GM18505 (cell line): ENCODE results near the gene GFOD1.
A peak's percentile ranks its signal among the peaks of the same experiment; 100 is the strongest.

Source experiments
- ATAC-seq: cut with Tn5 transposase; IDR thresholded peaks from one replicate; pipeline ENCODE4 v1.9.1; 2021; ENCODE audit not compliant: unreplicated experiment
- POLR2A ChIP-seq: IDR thresholded peaks from 4 replicates; pipeline ENCODE4 v1.6.1; 2011; ENCODE audit warnings: borderline replicate concordance; ENCODE audit not compliant: insufficient read depth, insufficient read length; ENCODE audit errors: extremely low read depth

GFOD1 gene, protein sequence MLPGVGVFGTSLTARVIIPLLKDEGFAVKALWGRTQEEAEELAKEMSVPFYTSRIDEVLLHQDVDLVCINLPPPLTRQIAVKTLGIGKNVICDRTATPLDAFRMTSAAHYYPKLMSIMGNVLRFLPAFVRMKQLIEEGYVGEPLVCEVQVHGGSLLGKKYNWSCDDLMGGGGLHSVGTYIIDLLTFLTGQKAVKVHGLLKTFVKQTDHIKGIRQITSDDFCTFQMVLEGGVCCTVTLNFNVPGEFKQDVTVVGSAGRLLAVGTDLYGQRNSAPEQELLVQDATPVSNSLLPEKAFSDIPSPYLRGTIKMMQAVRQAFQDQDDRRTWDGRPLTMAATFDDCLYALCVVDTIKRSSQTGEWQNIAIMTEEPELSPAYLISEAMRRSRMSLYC

DNA sequence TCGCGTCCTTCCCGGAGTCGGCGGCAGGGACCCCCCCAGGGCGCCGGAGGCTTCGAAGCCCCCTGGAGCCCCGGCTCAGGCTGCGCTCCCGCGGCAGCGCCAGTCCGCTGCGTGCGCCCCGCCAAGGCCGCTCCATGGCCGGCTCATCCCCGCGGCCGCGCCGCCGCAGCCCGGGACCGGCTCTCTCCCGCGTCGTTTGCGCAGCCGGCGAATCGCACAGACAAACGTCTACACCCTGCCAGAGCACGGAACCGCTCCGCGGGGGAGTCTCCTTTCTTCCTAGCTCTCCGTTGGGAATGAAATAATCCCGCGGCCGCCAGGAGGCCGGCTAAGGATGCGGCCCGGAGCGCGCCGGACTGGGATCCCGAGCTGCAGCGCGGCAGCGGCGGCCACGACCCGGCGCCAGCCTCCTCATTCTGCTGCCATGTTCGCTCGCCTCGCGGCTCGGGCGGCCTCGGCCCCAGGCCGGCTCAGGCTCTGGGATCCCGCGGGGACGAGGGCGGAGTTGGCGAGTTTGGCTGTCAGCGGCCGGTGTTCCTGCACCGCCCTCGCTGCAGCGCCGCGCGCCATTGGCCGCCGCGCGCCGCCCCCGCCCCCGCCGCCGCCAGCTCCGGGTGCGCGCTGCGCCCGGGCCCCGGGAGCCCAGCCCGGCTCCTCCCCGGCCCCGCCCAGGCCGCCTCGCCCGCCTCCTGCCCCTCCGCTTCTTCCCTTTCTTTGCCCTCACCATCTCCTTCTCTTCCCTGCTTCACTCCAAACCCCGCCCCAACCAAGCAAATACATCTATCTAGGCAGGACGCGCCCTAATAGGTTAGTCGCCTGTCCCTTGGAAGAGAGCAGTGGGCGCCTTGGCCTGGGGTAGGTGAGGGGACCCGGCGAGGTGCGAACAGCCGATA is at the start of gene GFOD1:
TSS of gene GFOD1 (minus strand) at position 479 of the 893 bp plus-strand sequence. CDS start 710 bp downstream, outside the sequence.
- peak; percentile 86 for TF ChIP-seq POLR2A
- ATAC-seq, result peak; percentile 73

DNA sequence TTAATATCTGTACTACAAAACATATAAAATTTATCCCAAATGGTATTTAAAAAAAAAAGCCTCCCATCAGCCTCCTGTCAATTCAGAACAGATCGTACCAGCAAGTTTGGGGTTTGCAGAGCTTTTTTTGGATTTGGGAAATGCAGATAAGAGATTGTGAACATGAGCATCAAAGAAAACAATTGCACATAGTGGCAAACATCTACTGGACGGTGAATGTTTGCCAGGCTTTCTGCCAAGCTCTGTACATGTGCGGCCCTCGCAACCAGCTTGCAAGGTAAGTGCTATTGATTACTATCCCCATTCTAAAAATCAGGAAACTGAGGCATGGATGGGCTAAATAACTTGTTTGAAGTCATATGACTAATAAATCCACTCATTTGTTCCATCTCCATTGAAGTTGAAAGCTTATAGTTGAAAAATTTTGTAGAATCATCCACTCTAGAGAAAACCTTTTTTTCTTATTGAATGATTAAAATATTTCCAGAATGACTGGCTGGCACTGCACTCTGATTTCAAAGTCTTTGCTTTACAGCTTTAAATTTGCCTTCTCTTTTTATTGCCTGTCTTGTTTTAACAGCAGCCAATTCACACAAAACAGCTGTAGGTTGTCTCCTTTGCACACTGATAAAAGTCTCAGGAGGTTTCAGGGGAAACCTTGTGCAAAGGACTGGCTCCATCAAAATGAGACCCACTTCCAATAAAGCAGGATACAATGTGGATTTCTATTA is 49.6 kb upstream of the GFOD1 start:
- TF ChIP-seq POLR2A, result no peak
- no peak for ATAC-seq

DNA sequence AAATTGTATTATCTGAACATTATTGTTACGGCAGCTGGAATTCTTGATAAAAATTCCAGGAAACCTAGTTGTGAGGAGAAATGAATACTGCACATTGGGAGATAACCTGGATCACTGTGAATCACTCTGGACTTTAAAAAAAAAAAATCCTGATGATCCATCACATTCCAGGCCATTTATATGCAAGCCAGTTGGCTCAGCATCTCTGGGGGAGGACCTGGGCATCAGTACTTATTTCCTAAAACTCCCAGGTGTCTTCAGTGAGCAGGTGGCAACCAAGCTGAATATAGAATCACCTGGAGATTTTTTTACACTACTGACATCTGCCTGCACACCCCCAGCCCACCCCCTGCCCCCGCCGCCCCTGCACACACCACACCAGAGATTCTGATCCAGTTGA is 47.9 kb upstream of the GFOD1 start:
- ATAC-seq, result no peak
- no peak for TF ChIP-seq POLR2A

DNA sequence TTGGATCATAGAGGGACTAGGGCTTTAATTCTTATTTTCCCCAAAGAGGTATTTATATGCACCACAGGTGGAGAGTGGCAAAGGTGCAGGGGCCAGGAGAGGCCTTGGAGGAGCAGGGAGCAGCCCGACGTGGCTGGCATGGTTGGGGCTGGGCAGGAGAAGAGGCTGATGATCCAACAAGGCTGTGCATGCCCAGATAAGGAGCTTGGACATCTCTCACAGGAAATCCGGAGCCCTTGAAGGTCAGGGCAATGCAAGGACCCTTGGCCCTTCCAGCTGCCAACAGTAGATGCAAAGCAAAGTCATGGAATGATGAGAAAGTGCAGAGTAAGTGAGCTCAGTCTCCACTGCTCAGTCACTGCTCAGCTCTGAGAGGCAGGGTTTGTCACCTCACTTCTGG is 47.1 kb upstream of the GFOD1 start:
- ATAC-seq, result no peak
- no peak for TF ChIP-seq POLR2A

DNA sequence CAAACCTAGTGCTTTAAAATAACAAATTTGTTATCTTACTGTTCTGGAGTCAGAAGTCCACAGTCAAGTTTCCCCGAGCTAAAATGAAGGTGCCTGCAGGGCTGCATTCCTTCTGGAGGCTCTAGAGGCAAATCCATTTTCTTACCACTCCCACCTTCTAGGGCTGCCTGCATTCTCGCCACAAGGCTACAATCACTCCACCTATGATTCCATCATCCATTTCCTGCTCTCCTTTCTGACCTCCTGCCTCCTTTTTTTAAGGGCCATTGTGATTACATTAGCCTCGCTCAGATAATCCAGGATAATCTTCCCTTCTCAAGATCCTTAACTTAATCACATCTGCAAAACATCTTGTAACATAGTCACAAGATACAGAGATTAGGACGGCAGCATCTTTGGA is 44.6 kb upstream of the GFOD1 start:
- ATAC-seq, result no peak
- no peak for TF ChIP-seq POLR2A

DNA sequence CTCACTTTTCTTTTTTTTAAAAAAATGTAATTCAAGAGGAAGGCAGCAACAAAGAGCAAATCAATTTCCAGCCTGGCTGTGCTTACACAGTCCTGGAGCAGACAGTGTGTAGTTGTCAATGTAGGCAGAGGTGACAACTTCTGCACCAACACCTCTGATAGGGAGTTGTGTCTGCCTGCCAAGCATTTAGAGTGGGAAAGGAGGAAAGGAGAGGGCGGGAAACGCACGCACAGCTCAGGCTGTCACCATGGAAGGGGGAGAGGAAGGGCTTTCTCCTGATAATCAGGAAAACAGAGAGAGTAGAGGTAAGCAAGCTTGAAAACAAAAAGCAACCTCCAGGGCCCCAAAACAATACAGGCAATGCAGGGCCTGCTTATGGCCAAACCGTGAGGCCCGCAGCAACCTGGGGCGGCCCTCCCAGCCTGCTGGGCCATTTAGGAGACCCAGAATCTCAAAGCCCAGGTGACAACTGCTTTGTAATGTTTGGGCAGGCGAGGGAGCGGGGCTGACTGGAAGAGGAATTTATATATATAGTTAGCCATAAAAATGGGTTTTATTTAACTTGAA is 41.5 kb upstream of the GFOD1 start:
- no peak for ATAC-seq
- TF ChIP-seq POLR2A, result no peak

DNA sequence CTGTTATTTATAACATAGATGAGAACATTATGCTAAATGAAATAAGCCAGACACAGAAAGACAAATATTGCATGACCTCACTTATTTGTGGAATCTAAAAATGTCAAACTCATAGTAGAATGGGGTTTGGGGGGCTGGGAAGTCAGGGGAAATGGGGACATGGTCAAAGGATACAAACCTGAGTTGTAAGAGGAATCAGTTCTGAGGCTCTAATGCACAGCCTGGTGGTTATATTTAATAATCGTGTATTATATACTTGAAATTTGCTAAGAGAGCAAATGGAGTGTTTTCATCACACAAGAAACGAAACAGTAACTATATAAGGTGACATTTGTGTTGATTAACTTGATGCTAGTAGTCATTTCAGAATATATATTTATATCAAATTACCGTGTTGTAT is 40.8 kb upstream of the GFOD1 start:
- no peak for ATAC-seq
- TF ChIP-seq POLR2A, result no peak

DNA sequence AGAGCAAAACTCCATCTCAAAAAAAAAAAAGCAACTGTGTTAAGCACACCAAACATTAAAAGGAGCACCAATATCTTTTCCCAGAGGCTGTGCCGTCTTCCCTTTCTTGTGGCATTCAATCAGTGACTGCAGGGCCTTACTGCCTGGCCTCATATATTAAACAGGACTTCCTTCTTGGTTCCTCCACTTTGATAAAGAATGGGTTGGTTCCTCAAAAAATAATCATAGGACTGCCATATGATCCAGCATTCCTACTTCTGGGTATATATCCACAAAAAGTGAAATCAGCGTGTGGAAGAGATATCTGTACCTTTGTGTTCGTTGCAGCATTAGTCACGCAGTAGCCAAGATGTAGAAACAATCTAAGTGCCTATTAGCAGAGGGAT is 40.3 kb upstream of the GFOD1 start:
- no peak for TF ChIP-seq POLR2A
- no peak for ATAC-seq

DNA sequence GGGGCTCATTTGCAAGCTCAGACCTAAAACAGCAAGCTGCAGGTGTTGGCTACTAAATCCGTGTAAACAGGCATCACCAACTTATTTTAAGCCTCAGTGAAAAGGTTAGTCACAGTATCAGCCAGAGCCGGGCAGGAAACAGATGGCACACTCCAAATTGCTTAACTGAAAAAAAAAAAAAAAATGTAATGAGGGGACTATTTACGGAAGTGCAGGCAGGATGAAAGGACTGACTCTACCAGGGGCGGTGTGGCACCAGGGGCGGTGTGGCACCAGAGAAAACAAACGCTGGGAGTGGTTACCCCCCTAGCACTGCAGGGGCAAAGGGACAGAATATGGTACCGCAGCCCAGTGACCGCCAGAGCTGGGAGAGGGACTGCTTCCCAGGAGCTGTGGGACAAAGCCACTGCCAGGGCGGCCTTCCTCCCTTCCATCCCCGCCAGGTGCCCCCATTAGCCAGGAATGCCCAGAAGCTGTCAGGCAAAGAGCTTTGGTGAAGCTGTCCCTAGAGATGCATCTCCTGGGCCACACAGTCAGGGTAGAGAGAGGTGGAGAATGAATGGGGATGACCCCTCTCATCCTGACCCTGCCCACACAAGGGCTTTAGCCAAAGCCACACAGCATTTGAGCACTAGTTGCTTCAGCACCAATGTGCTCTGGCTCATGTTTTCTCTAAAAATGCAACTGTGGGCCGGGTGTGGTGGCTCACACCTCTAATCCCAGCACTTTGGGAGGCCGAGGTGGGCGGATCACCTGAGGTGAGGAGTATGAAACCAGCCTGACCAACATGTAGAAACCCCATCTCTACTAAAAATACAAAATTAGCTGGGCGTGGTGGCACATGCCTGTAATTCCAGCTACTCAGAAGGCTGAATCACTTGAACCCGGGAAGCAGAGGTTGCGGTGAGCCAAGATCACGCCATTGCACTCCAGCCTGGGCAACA is 39.6 kb upstream of the GFOD1 start:
- TF ChIP-seq POLR2A, result no peak
- ATAC-seq, result peak; percentile 74

DNA sequence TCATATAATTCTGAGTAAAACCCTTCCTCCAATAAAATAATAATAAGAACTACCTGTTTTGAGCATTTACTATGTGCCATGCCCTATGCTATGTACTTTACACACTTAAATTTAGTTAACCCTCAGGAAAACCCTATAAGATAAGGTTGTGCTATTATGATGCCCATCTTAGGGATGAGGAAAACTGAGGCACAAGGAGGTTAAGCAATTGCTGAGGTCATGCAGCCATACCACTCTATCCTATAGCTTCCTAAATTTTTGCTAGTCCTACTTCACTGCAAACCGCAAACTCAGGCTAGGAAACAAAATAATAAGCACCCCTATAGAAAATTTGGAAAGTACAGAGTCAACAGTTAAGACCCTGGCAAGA is 38.9 kb upstream of the GFOD1 start:
- no peak for ATAC-seq
- no peak for TF ChIP-seq POLR2A

DNA sequence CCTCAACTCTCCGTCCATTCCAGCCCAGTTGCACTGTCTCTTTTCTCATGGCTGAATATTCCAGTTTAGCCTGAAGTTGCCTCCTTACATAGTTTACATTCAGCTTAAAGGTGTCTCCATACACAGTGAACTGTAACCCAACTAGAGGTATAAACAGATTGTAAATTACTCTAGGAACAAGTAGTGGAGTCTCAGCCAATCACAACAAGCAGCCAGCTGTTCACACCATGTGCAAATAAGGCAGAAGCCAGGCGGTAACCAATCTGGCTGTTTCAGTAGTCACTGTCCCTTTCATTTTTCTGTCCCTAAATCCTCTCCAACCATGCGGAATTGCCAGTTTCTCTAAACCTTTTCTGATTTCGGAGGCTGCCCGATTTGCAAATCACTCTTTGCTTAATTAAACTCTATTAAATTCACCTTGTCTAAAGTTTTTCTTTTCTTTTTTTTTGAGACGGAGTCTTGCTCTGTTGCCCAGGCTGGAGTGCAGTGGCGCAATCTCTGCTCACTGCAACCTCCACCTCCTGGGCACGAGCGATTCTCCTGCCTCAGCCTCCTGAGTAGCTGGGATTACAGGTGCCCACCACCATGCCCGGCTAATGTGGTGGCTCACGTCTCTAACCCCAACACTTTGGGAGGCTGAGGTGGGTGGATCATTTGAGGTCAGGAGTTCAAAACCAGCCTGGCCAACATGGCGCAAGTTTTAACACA is 37.6 kb upstream of the GFOD1 start:
- no peak for ATAC-seq
- no peak for TF ChIP-seq POLR2A
